Mucosa of rectum (tissue), 2 donors: ENCODE data around the gene CPNE7.
"Not testable (repeated sequence)": the region's sequence is repeated elsewhere in the genome, so short reads cannot be mapped to it uniquely, and the experiment has no call there.

Source experiments
- H3K27ac ChIP-seq, 2 donors: one replicate each; pipeline ENCODE4 v1.7.0; 2013; ENCODE audit warnings: inconsistent platforms in 2 of 2, low read depth in 2 of 2, low read length in 2 of 2
- H3K27me3 ChIP-seq, 2 donors: one replicate each; pipeline ENCODE4 v1.7.0; 2013; ENCODE audit warnings: low read length in 2 of 2; ENCODE audit not compliant: control insufficient read depth in 2 of 2, insufficient read depth in 2 of 2
- H3K36me3 ChIP-seq, 2 donors: one replicate each; pipeline ENCODE4 v1.7.0; 2013; ENCODE audit warnings: low read length in 2 of 2; ENCODE audit not compliant: control insufficient read depth in 2 of 2, insufficient read depth in 2 of 2
- H3K4me1 ChIP-seq, 2 donors: one replicate each; pipeline ENCODE4 v1.7.0; 2013; ENCODE audit warnings: low read length in 2 of 2, mild to moderate bottlenecking in 1 of 2; ENCODE audit not compliant: control insufficient read depth in 2 of 2, insufficient read depth in 2 of 2
- H3K4me3 ChIP-seq, 2 donors: one replicate each; pipeline ENCODE4 v1.7.0; 2013; ENCODE audit warnings: low read length in 2 of 2
- H3K9ac ChIP-seq, 2 donors: one replicate each; pipeline ENCODE4 v1.7.0; 2013; ENCODE audit warnings: low read length in 2 of 2, low read depth in 1 of 2, mild to moderate bottlenecking in 1 of 2
- H3K9me3 ChIP-seq, 2 donors: one replicate each; pipeline ENCODE4 v1.7.0; 2013; ENCODE audit warnings: low read length in 2 of 2; ENCODE audit not compliant: control insufficient read depth in 2 of 2
- donor health status: healthy.
- donor health status: Normal muscosa, but diverticular disease.

The CPNE7 gene

DNA sequence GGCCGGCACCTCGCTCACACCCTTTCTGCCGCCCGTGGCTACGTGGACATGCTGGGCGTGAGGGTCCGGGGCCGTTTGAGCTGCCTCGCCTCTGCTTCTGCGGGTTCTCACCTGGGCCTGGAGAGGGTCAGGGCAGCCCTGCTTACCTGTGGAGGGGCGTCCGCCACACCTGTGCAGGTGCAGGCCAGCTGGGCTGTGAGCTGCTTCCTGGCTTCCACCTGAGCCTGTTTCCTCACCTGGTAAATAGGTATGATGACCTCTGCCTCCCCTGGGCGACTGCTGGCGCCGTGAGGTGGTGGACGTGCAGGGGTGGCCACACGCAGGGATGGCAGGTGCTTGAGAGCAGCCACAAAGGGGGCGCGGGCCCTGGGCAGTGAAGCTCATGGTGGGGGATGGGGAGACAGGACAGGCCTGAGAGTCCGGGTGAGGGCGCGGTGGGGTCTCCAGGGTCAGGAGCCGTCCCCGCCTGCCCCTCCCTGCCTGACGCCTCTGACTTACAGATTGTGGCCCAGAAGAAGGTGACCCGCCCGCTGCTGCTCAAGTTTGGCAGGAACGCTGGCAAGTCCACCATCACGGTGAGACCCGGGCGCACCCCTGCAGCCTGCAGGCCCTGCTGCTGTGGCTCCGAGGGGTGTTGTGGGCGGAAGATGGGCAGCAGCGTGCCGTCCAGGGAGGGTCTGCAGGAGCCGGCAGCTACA lies 7.8 kb downstream of the CPNE7 start:
- H3K27me3 ChIP-seq, result no peaks in the 10 kb centered on the region
- peaks cover 10 to 20% of the 10 kb centered on the region in 2 donors for H3K4me1 ChIP-seq
- H3K36me3 ChIP-seq, result no peaks in the 10 kb centered on the region
- H3K4me3 ChIP-seq, result no peak overlapping the region
- H3K9me3 ChIP-seq, result no peaks in the 10 kb centered on the region
- no peak overlapping the region for H3K27ac ChIP-seq
- H3K9ac ChIP-seq, result no peak overlapping the region

- no peak overlapping the region for H3K27ac ChIP-seq
- no peaks in the 10 kb centered on the region for H3K27me3 ChIP-seq
- H3K9me3 ChIP-seq, result no peaks in the 10 kb centered on the region
- H3K9ac ChIP-seq, result no peak overlapping the region
- no peak overlapping the region for H3K4me3 ChIP-seq
- peaks cover 10 to 20% of the 10 kb centered on the region in 2 donors for H3K4me1 ChIP-seq
- no peaks in the 10 kb centered on the region for H3K36me3 ChIP-seq
These were observed 8.5 kb downstream of the CPNE7 start for GRCh38 chr16:89583895-89584644.

DNA sequence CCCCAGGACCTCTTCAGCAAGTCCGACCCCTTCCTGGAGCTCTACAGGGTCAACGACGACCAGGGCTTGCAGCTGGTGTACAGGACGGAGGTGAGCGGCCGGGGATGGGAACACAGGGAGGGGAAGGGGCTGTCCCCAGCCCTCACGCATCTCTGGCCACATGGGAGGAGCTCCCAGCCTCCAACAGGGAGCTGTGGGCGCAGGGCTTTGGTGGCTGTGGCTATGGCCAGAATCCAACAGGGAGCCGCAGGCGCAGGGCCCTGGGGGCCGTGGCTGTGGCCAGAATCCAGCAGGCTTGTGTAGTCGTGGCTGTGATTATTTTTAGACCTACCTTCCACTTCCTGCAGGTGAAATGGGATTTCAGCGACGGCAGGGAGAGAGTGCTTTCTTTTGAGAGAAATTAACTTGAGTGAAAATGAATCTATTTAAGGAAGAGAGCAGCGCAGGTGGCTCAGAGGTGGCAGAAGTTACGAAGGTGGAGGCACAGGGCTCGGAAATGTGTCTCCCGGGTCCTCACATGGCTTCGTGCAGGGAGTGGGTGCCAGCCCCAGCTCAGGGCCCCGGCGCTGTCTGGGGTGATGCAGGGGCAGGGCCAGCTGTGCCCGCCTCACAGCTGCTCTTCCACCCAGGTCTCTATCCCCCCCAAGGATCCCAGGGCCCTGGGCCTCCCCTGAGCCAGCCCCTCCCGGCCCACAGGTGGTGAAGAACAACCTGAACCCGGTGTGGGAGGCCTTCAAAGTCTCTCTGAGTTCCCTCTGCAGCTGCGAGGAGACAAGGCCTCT lies 9.4 kb downstream of the CPNE7 start:
- H3K4me3 ChIP-seq, result no peak overlapping the region
- no peaks in the 10 kb centered on the region for H3K27me3 ChIP-seq
- H3K36me3 ChIP-seq, result no peaks in the 10 kb centered on the region
- H3K27ac ChIP-seq, result no peak overlapping the region
- no peaks in the 10 kb centered on the region for H3K9me3 ChIP-seq
- H3K4me1 ChIP-seq, result peaks cover 10 to 20% of the 10 kb centered on the region in 2 donors
- no peak overlapping the region for H3K9ac ChIP-seq

GRCh38 chr16:89586218-89586617 lies 10.7 kb downstream of the CPNE7 start:
- no peak overlapping the region for H3K9ac ChIP-seq
- peaks cover 10 to 20% of the 10 kb centered on the region in 2 donors for H3K4me1 ChIP-seq
- no peak overlapping the region for H3K27ac ChIP-seq

DNA sequence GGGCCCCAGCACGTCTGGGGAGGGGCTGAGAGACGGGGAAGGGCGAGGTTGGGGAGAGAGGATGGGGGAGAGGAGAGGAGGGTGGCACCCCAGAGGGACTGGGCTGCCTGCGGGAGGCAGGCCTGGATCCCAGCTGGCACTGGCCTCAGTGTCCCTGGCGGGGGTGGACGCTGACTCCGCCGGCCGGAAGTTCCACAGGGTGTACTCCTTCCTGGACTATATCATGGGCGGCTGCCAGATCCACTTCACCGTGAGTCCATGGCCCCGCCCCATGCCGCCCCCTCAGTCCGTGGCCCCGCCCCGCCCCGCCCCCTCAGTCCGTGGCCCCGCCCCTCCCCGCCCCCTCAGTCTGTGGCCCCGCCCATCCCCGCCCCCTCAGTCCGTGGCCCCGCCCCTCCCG lies 11.3 kb downstream of the CPNE7 start:
- H3K9ac ChIP-seq, result peak overlapping the region in 1 of 2 donors; percentile 36
- H3K4me1 ChIP-seq, result peaks cover 8 to 15% of the 10 kb centered on the region in 2 donors
- no peak overlapping the region for H3K4me3 ChIP-seq
- H3K9me3 ChIP-seq, result no peaks in the 10 kb centered on the region
- H3K27me3 ChIP-seq, result no peaks in the 10 kb centered on the region
- no peaks in the 10 kb centered on the region for H3K36me3 ChIP-seq
- H3K27ac ChIP-seq, result no peak overlapping the region

More at GRCh38 chr16:89586218-89586617, 10.7 kb downstream of the CPNE7 start:
- no peaks in the 10 kb centered on the region for H3K27me3 ChIP-seq
- H3K9me3 ChIP-seq, result no peaks in the 10 kb centered on the region
- no peaks in the 10 kb centered on the region for H3K36me3 ChIP-seq
- H3K4me3 ChIP-seq, result no peak overlapping the region

GRCh38 chr16:89587676-89588075 lies 12.1 kb downstream of the CPNE7 start:
- H3K9me3 ChIP-seq, H3K9ac ChIP-seq, H3K27me3 ChIP-seq, H3K4me3 ChIP-seq, H3K27ac ChIP-seq, H3K4me1 ChIP-seq, H3K36me3 ChIP-seq: not testable (repeated sequence)

DNA sequence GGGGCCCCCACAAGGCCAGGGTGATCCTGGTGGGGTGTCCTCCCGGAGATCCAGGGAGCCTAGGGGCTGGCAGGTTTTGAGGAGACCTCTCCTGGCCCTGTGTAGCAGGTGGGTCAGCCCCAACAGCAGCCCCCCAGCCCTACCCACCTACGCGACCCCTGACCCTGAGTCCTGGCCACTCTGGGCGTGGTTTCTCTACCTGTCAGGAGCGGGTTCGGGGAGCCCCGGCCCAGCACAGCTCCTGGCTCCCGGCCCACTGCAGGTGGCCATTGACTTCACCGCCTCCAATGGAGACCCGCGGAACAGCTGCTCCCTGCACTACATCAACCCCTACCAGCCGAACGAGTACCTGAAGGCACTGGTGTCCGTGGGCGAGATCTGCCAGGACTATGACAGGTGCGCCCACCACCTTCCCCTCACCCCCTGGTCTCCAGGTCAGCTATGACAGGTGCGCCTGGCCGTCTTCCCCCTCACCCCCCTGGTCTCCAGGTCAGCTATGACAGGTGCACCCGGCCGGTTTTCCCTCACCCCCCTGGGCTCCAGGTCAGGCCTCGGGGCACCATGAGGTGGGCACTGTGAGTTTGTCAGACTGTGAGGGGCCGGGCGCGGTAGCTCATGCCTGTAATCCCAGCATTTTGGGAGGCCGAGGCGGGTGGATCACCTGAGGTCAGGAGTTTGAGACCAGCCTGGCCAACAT lies 13.0 kb downstream of the CPNE7 start:
- no peaks in the 10 kb centered on the region for H3K27me3 ChIP-seq
- no peak overlapping the region for H3K4me3 ChIP-seq
- H3K9ac ChIP-seq, result no peak overlapping the region
- peaks cover 0 to 3% of the 10 kb centered on the region in 2 donors for H3K4me1 ChIP-seq
- no peak overlapping the region for H3K27ac ChIP-seq
- H3K9me3 ChIP-seq, result no peaks in the 10 kb centered on the region
- no peaks in the 10 kb centered on the region for H3K36me3 ChIP-seq

GRCh38 chr16:89589241-89589926 lies 13.8 kb downstream of the CPNE7 start:
- H3K9me3 ChIP-seq, result no peaks in the 10 kb centered on the region
- no peak overlapping the region for H3K4me3 ChIP-seq
- no peak overlapping the region for H3K9ac ChIP-seq
- no peak overlapping the region for H3K27ac ChIP-seq
- H3K27me3 ChIP-seq, result no peaks in the 10 kb centered on the region
- peaks cover 0 to 3% of the 10 kb centered on the region in 2 donors for H3K4me1 ChIP-seq
- no peaks in the 10 kb centered on the region for H3K36me3 ChIP-seq

DNA sequence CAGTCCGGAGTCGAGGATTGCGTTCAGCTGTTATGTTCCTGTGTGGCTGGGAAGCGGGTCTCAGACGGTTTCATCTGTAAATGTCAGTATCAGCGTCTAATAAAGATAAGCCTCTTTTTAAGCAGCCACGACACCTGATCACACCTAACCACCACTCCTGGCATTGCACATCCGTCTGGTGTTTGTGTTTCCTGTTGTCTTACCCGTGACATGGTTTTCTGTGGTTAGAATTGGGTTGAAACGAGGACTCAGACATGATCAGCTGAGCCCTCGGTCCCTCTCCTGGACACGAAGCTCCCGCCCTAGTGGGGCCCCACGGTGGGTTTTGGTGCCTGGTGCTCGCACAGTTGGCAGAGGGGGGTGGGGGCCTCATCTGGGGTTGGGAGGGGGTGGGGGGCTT lies 18.3 kb downstream of the CPNE7 start:
- H3K9ac ChIP-seq, result no peak overlapping the region
- H3K27ac ChIP-seq, result no peak overlapping the region
- H3K27me3 ChIP-seq, result no peaks in the 10 kb centered on the region
- H3K36me3 ChIP-seq, result no peaks in the 10 kb centered on the region
- no peaks in the 10 kb centered on the region for H3K4me1 ChIP-seq
- no peak overlapping the region for H3K4me3 ChIP-seq
- no peaks in the 10 kb centered on the region for H3K9me3 ChIP-seq
